Medulla oblongata (tissue), 1 donor: ENCODE measurements around the gene WNT3A.

Experiments
- DNase-seq: peaks from one replicate; pipeline ENCODE4 v3.0.0-alpha.2; 2015; ENCODE audit errors: extremely low spot score

The WNT3A gene

DNA sequence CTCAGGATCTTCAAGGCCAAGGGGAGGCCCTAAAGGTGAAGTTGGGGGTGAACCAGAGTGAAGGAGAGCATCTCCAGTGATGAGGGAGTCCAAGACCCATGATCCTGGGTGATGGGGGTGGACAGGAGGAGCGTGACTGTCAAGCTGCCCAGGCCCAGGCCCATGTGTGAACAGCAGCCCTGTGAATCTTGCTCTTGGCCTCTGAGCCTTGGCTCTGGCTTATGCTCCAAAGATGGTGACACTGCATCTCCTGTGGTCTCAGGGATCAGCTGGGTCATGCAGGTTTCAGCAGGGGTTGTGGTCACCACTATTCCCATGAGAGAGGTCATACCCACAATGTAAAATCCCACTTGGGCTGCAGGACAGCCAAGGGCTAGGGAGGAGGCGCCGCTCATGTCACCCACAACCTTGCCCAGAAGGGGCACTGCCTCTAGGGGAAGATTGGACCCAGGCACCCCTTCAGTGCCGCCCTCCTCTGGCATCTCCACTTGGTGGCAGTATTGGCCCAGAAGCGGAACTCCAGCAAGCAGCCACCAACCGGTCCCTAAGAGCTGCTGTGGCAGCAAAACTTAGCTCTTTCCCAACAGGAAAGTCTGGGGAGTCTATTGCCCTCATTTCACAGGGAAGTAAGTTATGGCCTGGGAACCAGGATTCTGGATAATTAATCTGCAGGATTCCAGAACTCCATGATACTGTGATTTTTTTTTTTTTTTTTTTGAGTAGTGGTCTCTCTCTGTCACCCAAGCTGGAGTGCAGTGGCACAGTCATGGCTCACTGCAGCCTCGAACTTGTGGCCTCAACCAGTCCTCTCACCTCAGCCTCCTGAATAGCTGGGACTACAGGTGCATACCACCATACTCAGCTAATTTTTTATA lies 7.5 kb upstream of the WNT3A start:
- peak; percentile 61 for DNase-seq

DNA sequence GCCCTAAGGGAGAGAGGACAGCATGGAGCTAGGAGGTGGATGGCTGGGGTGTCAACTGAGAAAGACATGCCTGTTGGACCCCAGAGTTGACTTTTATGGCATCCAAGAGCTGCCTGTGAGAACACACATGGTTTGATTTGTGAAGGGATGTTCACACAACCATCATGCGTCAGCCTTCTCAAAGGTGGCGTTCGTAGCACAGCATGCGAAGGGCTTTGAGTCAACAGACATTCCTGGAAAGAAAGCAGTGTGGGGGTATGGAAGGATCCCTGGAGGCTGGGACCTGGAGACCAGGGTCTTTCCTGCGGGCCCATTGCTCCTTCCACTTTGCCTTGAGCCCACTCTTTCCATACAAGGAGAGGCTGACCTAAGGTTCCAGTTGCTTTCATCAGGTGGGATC lies 6.4 kb upstream of the WNT3A start:
- DNase-seq = no peak

DNA sequence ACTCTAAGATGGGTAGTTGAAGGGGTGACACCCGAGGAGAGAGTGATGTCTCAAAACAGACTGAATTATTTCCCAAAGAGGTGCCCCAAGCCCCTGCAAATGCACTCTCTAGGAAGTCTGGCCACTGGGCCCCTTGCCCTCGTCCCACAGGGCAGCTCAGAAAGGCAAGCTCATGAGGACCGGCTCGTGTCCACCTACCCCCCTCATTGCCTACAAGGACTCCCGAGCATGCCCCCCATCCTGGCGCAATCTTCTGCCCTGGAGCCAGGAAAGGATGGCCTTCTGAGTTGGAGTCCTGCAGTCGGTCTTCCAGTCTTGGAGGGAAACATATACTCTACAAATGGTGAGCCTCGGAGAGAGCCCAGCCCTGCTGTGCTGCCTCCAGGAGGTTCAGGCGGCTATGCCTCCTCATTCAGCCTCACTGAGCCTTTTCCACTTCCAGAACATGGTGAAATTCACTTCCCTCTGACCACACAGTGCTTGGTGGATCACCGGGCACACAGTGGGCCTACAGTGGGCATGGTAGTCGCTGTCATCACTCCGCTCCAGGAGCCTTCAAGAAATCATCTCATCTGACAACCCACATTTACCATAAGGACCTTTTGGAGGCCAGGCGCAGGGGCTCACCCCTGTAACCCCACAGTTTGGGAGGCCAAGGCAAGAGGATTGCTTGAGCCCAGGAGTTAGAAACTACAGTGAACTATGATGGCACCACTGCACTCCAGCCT lies 5.8 kb upstream of the WNT3A start:
- DNase-seq = no peak

DNA sequence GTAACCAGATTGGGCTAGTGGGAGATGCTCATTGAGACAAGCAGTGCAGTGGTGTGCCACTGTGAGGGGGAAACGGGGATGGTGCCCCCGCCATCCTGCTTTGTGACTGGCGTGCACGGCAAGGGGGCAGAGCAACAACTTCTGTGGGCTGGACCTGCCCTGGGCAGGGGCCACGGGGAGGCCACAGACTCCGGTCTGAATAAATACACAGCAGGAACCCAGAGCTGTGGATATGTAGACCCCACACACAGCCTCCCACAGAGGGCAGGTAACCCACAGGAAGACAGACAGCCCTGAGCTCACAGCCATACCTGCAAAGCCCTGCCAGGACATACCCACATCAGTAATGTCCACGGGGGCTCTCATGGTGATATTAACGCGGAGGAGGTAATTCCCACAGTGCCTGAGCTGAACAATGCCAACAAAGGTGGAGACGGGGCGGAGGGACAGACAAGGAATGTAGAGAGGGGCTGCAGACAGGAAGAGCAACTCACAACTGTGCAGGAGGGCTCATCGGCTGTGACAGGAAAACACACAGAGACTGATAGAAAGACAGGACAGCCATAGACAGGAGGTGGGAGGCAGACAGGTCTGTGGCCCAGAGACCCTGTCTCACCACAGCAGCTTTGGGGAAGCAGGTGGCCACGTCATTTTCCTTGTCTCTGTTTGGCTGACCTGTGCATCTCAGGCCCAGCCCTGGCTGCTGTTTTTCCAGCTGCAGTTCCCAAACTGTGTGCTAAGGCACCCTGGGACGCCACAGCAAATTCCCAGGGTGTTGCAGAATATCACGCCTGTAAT lies 4.9 kb upstream of the WNT3A start:
- DNase-seq = no peak

DNA sequence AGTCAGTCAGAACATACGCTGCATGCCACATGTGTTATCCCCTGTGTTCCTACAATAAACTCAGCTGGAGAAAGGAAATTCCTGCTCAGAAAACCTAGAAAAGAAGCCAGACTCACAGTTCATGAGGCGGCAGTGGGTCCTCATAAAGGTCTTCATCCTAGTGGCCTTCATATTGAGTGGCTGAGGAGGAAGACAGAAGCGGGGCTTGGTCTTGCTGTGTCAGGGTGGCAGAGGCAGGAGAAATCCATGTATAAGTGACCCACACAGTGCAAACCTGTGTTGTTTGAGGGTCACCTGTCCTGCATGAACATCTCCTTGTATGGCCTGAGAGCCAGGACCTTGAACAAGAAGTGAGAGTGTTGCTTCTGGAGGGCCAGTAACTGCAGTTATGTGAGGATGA lies 4.0 kb upstream of the WNT3A start:
- no peak for DNase-seq

DNA sequence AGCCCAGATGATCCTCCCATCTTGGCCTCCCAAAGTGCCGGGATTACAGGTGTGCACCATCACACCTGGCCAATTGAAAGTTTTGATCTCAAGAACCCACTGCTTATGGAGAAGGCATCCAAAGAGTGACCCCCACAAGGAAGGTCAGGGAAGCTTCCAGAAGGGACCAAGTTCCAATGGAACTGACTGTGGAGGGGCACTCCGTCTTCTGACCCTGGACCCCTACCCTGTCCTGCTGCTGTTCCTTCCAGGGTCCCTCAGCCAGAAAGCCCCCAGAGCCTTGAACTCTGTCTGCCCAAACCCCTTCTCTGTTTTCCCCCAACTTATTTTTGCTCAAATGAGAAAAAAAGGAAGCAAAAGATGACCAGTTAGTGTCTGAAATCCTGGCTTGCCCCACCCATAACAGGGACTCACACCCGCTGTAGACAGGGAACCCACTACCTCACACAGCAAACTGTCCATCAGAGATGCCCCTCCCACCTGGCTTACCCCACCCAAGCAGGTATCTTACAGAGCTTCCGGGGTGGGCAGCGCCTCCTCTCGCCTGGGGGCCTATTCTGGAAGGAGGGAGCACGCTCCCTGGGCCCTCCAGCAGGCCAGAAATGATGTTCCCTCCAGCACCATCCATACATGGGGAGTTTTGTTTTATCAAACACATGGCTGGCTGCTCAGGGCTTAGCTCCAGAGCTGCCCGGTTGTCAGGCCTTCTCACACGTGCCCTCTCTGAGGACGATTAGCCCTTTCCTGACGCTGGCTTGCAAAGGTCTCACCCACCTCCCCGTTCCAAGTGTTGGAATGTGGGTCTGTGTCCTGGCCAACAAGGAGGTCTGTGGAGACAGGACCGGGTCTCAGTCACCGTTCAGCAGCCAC lies 3.1 kb upstream of the WNT3A start:
- DNase-seq = no peak

DNA sequence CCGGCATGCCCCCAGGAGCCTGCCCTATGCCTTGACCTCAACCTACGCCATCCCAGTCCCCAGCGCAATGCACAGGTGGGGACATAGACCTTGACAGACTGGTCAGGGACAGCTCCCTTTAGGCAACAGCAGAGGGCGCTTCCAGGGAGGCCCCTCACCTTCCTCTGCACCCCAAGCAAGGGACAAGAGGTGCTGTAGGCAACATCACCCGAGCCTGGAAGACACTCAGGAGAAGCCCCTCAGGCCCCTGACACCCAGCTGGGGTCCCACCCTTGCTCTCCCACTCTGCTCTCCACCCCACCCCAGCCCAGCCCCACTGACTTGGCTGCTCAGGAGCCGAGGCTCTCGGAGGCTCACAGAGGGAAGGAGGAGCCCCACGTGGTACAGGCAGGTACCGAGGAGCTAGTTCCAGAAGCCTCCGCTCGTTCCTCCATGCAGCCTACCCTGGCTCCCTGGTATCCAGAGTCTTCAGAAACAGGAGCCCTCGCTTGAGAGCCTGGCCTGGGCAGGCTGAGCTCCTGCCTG lies 2.4 kb upstream of the WNT3A start:
- no peak for DNase-seq

DNA sequence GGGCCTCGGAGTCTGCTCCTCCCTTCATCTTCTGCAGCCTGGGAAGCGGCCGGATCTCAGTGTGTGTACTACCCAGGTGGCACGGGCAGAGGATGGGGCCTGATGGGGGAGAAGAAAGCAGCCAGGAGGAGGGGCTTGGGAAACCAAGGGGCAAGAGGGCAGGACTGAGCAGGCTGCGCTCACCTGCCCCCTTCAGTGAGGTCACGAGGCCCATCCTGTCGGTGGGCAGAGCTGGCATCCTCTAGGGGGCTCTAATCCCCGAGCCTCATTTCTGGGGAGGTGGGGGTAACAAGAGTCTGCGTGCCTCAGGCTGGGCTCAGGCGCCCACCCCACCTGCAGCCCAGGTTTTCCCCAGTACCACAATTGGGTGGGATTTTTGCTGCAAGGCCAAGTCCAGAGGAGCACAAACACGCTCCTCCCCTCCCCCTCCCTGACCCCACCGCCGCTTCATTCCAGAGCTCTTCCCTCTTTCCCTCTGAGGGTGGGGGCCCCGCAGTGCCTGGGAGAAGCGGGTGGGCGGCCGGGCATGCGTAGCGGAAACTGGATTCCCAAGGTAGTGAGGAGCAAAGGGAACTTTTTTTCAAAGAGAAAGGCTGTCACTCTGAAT lies 1.8 kb upstream of the WNT3A start:
- no peak for DNase-seq

DNA sequence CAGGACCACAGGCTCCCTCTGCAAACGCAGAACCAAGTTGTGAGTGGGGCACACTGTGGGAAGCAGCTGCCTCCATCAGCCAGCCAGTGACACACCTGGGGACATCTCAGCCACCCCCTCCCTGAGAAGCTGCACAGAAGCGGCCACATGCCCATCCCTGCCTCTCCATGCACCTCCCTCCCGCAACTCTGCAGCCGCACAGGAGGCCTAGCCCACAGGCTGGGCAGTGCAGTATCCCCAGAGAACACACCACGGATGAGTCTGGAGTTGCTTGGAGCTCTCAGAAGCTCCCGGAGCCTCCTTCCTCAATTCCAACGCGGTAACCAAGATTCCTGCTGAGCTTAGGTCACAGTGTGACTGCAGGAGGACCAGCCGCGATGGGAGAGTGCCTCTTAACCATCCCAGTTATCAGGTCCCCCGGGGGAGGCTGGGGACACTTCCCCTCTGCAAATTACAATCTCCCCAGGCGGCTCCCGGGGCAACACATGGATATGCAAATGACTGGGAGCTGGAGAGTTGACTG lies 1.2 kb upstream of the WNT3A start:
- DNase-seq = no peak

DNA sequence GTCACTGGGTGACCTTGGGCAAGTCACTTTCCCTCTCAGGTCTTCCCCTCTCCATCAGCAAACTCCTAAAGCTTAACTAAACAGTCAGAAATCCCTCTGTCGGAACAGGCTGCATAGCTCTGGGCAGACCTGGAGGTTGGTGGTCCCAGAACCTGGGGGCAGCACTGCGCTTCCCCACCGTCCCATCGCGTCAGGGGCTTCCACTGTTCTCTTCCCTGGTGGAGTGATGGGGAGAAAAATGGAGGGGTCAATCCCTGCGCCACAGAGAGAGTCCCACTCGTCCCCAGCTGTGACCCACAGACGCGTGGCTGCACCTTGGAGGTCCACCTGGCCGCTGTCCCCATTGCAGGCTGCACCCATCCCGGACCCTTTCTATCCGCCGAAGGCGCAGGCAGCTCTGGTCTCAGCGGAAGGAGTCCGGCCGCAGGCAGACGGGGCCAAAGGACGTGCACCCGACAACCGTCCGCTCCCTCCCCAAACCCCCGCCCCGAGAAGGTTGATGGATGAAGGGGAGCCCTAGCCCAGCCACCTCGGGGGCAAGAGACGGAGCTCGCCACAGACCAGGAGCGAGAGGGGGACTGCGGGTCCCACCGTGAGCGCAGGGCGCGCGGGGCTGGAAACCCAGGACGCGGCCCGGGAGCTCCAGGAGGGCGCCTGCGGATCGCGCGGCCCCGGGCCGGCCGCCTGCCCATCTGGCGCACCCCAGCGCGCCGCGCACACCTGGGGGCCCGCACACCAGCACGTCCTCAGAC lies 588 bp upstream of the WNT3A start:
- no peak for DNase-seq

DNA sequence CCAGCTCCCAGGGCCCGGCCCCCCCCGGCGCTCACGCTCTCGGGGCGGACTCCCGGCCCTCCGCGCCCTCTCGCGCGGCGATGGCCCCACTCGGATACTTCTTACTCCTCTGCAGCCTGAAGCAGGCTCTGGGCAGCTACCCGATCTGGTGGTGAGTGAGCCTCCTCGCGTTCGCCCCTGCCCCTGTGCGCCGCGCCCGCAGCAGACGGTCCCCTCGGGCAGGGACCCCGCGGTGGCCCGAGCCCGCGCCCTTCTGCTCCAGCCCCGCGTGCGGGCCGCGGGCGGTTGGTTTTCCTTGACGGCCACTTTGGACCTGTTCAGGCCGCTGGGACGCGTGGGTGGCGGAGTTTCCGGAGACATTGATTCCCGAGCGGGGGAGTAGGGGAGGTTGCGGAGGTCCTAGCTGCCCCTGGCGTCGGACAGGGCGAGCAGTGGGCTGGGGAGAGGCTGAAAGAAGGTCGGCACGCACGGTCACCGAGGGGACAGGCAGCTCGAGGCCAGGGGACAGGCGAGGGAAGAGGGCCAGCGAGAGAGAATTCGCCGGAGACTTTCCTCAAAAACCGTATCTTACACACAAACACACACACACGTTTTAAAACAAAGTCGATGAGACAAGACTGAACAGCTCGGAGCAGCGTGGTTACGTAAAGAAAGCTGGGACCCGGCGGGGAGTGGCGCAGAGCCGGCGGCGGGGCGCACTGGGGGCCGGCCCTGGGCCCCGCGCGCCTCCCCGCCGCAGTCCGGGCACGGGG lies 427 bp downstream of the WNT3A start:
- DNase-seq = no peak

DNA sequence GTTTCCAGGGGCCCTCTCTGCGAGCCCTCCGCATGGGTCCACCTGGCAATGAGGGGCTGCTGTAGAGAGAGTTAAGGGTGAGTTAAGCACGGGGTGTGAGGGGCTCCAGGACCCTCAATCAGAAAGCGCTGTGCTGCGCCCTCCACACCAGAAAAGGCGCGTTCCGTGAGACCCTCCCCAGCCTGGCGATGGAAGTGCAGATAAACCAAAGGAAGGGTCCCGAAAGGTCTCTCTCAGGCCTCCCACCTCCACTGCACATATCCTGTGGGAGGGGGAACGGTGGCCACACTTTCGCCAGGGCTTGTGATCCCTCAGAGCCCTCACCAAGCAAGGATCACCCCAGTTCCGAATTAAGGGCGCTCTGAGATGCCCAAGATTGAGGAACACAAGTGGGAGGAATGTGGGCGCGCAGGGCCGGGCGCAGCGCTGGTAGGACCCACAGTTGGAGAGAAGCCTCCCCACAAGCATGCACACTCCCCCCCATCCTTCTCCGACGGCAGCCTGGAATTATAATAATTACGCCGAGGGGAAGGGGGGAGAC lies 1.1 kb downstream of the WNT3A start:
- no peak for DNase-seq

DNA sequence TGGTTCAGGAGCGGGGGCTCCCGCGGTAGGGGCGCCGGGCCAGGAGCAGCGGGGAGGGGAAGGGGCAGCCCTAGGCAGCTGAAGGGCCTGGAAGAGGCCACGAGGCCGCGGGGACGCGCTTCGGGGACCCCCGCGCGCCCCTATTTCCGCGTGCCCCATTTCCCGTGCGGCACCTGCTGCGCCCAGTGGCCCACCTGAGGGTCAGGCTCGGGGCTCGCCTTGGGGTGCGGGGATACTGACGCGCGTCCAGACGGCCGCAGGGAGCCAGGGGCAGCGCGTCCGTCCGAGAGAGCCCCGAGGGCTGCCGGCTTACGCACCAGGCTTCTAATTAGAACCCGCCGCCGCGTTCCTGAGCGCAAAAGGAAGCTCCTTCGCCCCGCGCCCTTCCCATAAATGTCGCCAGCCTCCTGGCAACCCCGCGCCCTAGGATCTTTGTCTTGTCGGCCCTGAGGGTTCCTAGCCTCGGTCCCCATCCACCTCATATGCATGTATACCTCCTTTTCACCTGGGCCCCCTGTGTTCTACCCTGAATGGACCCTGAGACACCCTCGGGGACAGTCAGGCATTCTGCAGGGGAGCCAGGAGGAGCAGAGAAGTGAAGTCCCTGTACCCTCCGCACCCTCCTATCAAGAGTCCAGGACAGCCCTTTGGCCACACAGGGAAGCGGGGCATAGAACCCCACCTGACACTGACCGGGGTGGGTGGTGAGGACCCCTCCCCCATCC lies 1.8 kb downstream of the WNT3A start:
- no peak for DNase-seq

DNA sequence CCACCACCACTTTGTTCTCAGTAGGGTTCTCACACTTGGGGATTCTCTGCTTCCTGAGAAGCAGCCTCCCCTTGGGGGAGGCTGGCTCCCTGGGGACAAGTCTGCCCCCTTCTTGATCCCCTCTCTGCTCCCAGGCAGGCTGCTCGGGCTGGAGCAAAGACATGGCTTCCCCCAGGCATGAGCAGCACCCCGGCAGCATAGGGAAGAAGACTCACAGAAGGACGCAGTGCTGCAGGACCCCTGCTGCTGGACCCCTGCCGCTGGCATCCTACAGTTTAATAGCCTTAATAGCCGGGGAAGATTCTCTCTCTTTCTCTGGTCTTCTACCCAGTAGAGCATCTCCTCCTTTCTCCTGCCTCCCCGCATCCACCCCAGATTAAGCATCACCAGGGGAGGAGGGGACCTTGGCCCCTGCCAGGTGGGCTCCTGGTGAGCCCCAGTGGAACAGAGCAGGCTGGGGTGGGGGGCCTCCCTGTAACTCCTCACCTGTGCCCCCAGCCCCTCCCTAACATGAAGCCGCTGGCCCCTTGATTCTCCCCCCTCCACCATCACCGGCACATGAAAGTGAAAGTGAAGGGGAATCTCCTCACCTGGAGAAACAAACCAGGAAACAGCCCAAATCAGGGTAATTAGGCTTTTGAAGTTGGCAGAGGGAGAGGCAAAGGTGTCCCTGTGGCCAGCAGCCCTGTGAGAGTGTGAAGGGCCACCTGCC lies 2.5 kb downstream of the WNT3A start:
- DNase-seq = no peak

DNA sequence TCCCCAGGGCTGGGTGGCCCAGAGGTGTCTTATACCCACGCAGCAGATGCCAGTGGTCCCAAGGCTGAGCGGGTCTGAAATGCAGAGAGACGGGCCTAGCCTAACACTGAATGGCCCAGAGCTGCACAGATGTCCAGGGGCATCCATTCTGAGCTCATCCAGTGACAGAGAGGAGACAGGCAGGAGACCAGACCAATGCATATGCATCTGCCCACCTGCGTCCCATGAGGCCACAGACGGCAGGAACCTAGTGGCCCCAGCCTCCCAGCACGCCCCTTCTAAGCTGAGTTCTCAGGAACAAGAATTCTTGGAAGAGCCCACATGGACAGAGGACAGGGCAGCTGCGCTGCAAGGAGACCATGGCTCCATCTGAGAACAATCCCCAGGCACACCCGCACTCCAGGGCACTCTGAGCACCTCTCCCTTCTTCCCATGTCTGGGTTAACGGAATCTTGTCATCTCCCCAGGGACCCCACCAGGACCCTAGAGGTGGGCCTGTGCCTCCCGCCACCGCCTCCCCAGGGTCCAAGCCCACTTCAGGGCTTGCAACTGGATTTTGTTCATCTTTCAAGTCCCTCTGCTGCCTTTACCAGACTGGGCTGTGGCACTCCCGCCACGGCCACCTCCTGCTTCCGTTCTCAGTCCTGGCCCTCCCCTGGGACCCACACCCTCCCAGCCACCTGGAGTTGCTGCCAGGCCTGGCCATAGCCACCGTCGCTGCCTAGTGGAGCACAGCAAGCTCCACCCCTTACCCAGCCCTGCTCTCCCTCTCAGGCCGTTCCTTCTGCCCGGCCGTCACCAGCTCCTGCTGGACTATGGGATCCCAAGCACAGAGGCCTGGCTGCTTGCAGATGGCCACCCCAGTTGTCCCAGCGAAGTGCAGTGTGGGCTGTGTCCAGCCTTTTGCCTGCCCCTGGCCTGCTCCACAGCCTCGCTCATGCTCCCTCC lies 3.3 kb downstream of the WNT3A start:
- DNase-seq = no peak

DNA sequence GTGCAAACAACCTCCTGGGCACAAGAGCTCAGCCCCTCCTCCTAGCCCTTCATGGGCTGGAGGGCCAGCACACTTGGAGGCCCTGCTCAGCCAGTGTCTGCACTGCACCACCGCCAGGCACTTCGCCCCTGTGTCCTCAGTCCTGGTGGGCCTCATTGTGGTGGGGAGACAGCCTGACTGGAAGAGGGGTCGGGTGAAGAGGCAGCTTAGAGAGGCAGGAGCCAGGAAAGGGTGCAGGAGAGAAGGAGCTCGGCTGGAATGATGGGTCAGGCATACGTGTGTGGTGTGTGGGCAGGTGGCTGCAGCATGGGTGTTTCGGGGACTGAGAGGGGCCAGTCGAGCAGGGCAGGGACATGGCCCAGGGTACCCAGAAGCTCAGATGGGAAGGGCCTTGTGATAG lies 4.1 kb downstream of the WNT3A start:
- no peak for DNase-seq
